GM18526 (cell line): ENCODE data around the gene EIF4G3.

Source experiments
- POLR2A ChIP-seq: IDR thresholded peaks from 3 replicates; pipeline ENCODE4 v1.6.1; 2011; ENCODE audit not compliant: insufficient read length; ENCODE audit errors: extremely low read depth

EIF4G3 gene

DNA sequence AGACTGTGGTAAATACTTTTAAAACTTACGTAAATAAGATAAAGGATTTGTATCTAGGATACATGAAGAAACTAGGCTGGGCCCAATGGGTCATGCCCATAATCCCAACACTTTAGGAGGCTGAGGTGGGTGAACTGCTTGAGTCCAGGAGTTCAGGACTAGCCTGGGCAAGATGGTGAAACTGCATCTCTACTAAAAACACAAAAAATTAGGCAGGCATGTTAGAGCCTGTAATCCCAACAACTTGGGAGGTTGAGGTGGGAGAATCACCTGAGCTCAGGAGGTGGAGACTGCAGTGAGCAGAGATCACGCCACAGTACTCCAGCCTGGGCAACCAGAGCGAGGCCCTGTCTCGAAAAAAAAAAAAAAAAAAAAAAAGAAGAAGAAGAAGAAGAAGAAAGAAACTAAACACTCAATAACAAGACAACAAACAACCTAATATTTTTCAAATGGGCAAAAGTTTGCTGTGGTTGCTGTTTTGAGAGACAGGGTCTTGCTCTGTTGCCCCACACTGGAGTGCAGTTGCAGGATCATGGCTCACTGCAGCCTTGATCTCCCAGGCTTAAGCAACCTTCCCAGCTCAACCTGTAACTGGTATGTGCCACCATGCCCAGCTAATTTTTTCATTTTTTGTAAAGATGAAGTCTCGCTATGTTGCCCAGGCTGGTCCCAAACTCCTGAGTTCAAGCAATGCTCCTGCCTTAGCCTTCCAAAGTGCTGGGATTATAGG lies 78.3 kb downstream of the EIF4G3 start:
- no peak for TF ChIP-seq POLR2A

GRCh38 chr1:21097729-21098128 lies 79.0 kb downstream of the EIF4G3 start:
- no peak for TF ChIP-seq POLR2A

DNA sequence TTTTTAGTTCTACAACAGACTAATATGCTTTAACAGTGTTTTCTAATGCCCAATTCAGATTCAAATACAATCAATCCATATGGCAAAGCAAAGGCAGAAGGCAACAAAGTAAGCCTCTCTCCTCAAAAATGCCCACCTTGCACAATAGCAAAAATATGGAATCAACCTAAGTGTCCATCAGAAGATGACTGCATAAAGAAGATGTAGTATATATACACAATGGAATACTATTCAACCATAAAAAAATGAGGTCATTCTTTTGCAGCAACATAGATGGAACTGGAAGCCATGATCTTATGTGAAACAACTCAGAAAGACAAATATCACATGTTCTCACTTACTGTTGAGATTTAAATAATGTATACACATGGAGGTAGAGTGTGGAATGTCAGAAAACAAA lies 80.7 kb downstream of the EIF4G3 start:
- no peak for TF ChIP-seq POLR2A

- no peak for TF ChIP-seq POLR2A
These were observed 86.2 kb downstream of the EIF4G3 start for GRCh38 chr1:21090463-21090862.

- TF ChIP-seq POLR2A, result no peak
These were observed 87.0 kb downstream of the EIF4G3 start for GRCh38 chr1:21089731-21090130.

- TF ChIP-seq POLR2A, result no peak
These were observed 87.4 kb downstream of the EIF4G3 start for GRCh38 chr1:21089299-21089698.

- no peak for TF ChIP-seq POLR2A
These were observed 92.4 kb downstream of the EIF4G3 start for GRCh38 chr1:21084111-21084810.

GRCh38 chr1:21082073-21082472 lies 94.6 kb downstream of the EIF4G3 start:
- TF ChIP-seq POLR2A, result no peak

DNA sequence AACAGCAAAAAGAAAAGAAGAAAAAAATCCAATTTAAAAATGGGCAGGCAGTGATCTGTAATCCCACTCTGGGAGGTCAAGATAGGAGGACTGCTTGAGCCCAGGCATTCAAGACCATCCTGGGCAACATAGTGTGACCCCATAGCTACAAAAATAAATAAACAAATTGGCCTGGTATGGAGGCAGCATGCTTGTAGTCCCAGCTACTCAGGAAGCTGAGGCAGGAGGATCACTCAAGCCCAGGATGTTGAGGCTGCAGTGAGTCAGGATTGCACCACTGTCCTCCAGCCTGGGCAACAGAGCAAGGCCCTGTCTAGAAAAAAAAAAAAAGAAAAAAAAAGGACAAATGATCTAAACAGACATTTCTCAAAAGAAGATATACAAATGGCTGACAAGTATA lies 99.6 kb downstream of the EIF4G3 start:
- no peak for TF ChIP-seq POLR2A

- TF ChIP-seq POLR2A, result no peak
These were observed 104.0 kb downstream of the EIF4G3 start for GRCh38 chr1:21072721-21073120.

DNA sequence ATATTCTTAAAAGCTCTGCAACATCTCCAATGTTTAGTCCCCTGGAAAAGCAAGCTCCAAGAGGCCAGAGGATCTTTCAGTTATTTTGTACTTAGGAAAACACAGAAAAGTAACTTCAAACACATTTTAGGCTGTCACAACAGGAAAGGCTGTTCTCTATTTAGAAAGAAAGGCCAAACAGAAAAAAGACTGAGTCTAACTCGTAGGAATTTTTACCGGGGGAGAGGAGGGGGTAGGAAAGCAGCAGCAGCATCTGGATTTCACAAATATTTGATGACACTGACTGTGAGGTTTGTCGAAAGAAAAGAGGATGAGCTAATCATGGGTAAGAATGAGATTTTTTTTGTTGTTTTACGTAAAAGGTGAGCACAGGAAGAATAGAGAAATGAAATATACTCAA lies 107.1 kb downstream of the EIF4G3 start:
- no peak for TF ChIP-seq POLR2A

DNA sequence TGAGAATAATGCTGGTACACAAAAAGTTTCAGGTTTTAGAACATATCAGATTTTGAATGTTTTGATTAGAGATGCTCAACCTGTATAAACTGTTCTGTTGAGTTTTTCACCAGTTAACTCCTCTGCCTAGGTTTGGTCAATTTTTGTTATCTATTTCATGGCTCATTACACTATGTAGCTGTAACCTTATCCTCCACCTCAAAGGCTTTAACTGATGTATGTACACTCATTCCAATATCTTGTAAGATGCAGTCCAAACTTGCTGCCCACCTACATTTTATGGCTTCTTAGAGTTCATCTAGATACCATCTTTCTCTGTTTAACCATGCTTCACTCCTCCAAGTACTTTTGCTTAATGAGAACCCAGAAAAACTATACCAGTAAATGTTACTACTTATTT lies 107.8 kb downstream of the EIF4G3 start:
- TF ChIP-seq POLR2A, result no peak

- no peak for TF ChIP-seq POLR2A
These were observed 109.0 kb downstream of the EIF4G3 start for GRCh38 chr1:21067551-21068227.

- TF ChIP-seq POLR2A, result no peak
These were observed 110.2 kb downstream of the EIF4G3 start for GRCh38 chr1:21066356-21067012.

GRCh38 chr1:21065851-21066250 lies 110.8 kb downstream of the EIF4G3 start:
- no peak for TF ChIP-seq POLR2A

DNA sequence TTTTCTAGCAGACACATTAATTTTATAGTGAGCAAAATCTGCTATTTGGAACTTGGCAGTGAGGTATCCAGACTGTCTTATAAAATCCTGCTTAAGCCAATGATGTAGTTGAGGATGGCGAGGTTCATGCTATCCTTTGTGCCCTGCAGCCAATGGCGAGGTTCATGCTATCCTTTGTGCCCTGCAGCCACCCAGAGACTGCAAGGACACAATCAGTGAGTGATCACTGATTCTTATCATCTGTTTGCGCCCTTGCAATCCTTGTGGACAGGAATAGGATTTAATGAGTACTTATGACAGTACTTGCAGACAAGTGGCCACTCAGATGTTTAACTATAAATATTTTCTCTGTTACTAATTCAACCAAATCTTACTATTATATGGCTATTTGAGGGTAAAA lies 112.6 kb downstream of the EIF4G3 start:
- no peak for TF ChIP-seq POLR2A
